Occipital lobe (tissue), 2 donors: ENCODE data around the gene CNKSR3. TPM values are rescaled to one million over a fixed set of nuclear protein-coding genes. Genes with fewer than 3 reads are reported as not detected.
A peak's percentile ranks its signal among the peaks of the same experiment; 100 is the strongest.
"Not testable (repeated sequence)": the region's sequence is repeated elsewhere in the genome, so short reads cannot be mapped to it uniquely, and the experiment has no call there.

Experiments used
- DNase-seq: peaks from one replicate; lab custom pipeline; 2025; lab: John Stamatoyannopoulos, UW
- total RNA-seq: library from RNA; depleted of rRNA; stranded (reverse); fragments of >200 nt; gene quantifications from one replicate; pipeline ENCODE4 v1.2.3, GENCODE V29; 2014

The CNKSR3 gene
- total RNA-seq = 3.0 TPM

DNA sequence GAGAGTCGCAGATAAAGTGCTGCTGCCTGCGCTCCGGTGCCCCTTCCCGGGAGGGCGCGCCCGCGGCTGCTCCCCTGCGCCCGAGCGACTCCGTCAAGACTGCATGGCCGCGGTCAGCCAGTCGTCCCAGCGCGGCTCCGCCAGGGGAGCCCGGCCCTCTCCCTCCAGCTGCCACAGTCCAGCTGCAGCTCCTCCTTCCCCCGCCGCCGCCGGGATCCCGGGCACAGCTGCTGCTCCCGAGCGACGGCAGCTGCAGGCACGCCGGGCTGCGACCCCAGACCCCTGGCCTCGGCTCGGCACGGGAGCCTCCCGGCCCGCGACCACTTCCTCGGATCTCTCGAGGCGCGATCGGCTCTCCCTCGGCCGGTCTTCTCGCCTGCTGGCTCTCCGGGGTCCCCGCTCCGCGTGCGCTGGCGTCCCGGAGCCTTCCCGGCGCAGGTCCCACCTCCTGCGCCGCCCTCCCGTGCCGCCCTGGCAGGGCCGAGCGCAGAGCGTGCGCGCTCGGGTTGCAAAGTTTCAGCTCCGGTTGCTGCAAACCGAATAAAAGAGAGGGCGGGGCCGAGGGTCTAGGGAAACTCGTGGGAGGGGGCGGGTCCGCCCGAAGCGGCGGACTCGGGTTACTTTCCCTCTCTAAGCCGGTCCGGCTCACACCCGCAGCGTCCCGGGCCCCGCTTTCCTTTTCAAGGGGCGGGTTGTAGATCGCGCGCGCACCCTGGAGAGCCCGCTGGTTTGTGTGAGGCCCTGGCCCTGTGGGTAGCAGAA is at the start of gene CNKSR3:
Gene CNKSR3 (minus strand): TSS at position 542 of the 762 bp plus-strand sequence. CDS start 571 bp downstream, outside the sequence.
- DNase-seq = peak; percentile 53

DNA sequence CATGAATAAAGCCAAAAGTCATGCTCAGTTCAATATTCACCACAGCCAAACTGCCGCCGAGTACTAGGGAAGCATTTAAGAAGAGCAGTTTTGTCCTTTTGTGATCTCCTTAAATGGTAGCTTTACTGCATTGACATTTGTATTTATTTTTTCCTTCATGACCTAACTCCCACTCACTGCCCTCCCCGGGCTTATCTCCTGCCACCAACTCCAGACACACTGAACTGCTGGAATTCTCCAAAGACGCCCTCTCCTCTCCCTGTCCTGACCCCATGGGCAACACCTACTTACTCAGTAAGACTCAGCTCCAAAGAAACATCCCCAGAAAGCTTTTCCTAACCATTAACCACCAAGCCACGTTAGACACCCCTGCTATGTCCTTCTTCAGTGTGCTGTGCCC is 48.5 kb upstream of the CNKSR3 start:
- no peak for DNase-seq

DNA sequence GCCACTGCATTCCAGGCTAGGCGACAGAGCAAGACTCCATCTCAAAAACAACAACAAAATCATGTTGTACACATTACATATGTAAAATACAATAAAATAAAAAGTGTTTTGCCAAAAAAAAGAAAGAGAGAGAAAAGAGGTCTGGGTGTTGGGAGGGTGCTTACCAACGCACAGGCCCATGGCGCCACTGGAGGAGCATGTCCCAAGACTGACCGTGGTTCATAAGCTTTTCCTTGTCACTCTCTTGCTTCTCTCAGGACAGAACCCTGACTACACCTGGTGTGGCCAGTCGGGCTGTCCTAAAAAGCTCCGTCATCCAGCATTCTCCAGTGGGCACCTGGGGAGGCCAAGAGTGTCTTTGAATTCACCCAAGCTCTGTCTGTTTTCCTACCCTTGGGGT is 48.0 kb upstream of the CNKSR3 start:
- DNase-seq = no peak

DNA sequence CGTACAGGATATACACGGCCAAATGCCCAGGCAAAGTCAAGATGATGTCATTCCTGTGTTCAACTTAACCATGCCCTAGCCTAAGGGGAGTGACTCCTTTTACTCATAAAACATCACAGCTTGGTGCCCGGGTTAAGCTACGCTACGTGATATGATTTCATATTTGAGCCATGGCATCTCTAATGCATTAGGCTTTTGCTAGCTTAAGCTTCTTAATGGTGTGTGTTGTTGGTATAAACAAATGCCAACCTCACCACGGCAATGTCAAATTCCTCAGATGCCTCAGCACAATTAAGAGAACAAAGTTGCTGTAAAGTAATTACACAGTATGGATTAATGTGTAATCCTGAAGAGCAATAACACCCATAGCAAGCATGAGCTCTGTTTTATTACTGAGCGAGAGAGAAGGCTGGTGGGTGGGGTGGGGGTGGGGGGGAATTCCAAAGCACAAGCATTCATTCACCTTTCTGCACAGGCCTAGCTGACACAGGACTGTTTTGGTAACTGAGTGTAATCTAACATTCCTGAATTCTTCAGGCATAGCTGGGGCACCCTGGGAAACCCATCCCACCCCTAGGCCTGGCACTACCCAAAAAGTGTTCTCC is 44.7 kb upstream of the CNKSR3 start:
- no peak for DNase-seq

DNA sequence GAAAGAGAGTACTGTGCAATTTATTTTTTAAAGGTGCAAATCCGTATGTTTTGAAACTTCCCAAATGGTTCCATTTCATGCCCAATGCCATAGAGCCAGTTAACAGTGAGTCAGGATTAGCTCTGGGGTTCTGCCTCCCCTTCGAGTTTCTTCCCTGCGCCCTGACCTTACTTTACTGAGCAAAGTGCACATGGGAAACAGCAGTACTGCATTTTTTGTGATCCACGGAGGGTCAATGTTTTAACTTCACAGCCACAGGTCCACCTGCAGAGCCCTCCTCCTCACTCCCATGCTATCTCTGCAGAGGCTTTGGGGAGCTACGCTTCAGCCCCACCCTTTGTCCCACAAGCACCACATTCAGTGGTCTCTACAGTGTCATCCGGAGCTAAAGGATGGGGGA is 44.0 kb upstream of the CNKSR3 start:
- no peak for DNase-seq

DNA sequence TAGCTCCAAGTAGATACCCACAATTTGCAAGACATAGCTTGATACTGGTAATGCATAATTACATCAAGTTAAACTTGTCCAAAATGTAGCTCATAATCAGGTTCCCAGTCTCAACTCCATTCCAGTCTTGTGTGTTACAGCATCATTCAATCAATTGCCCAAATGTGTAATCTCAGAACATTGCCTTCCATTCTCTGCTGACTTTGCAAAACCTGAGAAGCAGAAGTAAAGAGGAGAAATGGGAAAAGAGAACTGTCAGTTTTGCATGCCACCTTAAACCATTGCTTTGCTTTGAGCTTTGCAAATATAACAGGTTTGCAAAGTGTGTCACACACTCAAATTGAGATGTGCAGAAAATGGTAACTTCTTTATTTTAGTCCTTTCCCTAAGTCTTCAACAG is 40.3 kb upstream of the CNKSR3 start:
- no peak for DNase-seq

DNA sequence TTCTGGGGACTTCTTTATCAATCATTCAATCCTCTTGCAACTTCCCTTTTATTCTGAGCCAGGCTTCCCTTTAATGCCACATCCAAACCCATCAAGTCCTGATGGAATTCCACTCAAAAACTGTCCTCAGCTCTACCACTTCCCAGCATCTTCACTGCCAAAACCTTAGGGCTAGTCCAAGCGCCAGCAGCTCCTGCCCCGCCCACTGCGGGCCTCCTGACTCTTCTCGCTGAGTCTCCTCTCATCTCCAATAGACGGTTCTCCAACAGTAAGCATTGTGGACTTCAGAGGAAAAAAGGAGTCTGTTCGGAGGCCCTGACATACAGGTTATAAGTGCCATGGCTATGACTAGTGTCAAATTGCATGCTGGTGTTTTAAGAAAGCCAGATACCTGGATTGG is 38.7 kb upstream of the CNKSR3 start:
- DNase-seq = no peak

DNA sequence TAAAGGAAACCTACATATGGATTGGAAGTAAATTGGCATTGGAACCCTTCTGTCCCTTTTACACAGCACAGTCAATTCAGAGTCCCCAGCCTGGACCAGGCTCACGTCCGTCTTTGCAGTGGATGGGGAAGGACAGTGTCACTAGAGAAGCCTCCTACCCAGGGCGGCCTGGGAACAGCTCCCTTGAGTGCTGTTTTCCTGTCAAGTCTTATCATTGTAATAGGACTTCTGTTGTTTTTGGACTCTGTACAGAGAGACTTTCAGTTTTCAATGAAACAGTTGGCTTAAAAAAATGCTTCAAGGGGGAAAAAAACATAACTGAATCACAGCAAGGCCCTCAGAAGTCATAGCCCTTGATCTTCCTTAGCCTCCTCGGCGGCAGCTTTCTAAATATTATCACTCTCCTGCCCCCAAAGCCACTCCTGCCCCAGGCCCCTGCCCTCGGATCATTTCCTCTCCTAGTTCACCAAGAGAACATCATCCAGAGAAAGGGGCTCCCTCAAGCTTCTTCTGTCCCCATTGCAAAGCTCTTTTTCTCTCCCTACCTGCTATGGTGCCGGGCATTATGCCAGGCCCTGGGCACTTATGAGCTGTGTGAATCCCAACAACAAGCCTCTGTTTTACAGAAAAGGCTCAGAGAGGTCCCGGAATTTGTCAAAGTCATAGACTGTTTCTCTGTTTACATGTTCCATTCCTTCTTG is 37.8 kb upstream of the CNKSR3 start:
- no peak for DNase-seq

DNA sequence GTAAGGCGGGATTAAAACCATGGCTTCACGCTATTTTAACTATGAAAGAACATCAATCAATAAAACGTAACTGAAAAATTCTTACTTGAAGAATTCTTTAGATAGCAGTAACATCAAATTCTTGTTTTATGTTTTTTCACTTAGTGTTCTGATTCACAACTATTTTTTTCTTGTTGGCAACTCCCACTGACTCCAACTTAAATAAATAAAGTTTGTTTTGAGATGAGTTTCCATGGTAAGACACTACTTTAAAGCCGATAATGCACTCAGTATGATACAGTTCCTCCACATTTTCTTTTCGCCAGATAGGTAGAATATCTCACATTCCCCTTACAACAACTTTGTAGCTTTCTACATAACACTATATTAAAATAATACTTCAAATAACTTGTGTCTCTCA is 33.1 kb upstream of the CNKSR3 start:
- no peak for DNase-seq

DNA sequence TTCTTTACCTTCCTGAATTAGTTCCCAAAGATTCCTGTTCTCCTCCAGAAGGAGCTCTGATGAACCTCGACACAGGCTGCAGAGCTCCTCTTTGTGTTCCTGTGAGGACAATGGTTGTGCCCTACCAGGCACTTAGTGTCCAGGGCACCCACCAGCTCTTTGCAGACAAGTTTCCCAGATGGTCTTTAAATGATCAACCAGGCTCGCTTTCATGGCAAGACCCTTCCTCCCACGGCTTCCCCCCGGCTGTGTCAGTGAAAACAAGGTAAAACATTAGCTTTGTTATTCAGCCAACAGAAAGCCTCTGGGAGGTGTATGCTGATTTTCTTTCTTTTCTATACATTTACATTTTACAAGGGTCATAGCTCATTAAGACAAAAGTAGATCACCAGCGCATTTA is 32.3 kb upstream of the CNKSR3 start:
- DNase-seq = no peak

DNA sequence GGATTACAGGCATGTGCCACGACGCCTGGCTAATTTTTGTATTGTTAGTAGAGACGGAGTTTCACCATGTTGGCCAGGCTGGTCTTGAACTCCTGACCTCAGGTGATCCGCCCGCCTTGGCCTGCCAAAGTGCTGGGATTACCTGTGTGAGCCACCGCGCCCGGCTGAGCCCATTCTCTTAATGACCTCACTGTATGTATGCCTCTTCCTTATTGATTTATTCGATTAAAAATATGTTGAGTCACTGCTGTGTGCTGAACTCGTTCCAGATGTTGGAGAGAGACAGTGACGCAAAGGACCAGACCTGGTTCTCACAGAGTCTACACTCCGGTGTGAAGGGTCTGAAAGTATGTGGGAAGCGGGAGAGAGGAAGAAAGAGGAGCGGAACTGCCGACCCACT is 31.4 kb upstream of the CNKSR3 start:
- not testable (repeated sequence) for DNase-seq

DNA sequence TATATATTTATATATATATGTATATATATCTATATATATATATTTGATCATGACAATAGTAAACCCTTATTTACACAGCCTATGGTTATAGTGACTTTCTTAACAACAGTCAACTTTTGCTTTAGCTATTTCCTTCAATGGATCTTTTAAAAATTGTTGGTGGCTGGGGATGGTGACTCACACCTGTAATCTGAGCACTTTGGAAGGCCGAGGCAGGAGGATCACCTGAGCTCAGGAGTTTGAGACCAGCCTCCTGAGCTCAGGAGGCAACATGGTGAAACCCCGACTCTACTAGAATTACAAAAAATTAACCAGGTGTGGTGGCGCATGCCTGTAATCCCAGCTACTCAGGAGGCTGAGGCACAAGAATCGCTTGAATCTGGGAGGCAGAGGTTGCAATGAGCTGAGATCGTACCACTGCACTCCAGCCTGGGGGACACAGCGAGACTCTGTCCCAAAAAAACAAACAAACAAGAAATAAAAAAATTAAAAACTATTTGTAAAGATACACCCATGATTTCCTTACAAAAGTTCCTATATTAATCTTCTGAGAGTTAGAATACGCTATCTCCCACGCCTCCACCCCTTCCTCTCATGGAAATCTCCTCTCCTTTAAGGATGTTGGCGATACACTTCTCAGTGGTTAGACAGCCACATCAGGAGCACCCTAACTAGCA is 29.2 kb upstream of the CNKSR3 start:
- no peak for DNase-seq

DNA sequence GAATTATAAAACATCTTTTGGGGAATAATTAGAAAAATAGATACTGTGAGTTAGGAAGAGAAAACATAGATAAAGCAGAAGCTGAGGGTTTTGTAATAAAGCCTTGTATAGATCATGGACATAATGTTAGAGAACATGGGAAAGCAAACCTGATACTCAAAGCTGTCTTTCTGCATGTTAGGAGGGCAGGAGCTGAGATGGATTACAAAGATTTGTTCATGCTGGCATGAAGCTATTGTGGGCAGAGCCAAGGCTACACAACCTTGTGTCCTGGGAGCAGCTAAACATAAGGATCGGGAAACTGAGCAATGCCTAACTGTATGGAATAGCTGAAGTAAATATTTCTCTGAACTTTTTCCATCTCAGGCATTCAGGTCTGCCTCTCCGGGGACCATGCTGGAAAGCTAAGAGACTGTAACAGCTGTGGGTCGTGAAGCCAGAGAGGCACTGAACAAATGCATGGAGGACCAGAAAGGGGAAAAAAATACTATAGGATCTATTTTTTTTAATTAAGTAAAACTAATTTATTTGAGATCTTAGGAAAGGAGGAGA is 28.2 kb upstream of the CNKSR3 start:
- DNase-seq = no peak

DNA sequence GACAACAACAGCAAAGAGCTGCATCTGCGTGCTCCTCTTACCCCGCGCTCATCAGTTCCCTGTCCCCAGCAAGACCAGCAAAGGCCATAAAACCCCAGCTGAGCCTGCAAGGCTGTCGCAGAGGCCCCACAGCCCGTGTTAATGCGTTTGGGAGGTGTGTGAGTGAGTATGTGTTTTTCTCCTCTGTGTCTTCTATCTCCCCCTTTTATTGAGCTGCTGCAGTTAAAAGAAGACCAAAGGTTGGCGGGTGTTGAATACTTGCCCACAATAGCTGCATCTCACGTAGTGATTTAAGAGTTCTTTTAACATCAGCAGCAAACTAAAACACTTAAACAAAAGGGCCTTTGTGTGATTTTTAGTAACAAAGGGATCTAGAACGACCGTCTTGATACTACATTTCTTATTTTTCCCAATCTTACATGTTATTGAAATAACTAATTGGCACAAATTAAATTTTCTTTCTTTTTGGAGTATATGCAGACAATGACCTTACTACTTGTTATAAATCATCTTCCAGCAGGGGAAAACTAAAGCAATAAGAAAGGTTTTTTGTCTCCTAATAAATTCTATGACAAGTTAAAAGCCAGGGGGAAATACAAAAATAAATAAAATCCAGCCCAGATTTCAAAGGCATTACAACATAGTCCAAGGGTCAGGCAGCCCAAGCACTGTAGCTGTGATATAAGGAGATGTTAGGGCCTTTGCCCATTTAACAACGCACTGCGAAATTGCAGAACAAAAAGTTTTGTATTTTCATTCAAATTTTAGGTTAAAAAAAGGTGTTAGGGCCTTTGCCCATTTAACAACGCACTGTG is 27.2 kb upstream of the CNKSR3 start:
- DNase-seq = no peak

DNA sequence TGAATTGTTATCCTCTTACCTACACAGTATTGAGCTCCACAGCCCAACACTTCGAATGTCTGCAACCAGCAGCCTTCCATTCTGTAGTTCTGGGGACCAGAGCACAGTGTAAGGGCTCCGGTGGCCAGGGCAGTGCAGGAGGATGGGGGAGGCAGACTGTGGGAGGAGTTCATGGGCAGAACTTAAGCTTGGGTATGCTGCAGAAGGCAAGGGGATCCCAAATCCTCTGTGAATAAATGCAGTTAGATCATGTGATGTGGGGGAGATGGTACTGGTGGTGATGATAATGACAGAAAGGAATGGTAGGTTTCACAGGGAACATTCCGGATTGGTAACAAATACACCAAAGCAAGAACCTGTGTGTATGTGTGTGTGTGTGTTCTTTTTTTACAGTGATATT is 26.5 kb upstream of the CNKSR3 start:
- DNase-seq = no peak

DNA sequence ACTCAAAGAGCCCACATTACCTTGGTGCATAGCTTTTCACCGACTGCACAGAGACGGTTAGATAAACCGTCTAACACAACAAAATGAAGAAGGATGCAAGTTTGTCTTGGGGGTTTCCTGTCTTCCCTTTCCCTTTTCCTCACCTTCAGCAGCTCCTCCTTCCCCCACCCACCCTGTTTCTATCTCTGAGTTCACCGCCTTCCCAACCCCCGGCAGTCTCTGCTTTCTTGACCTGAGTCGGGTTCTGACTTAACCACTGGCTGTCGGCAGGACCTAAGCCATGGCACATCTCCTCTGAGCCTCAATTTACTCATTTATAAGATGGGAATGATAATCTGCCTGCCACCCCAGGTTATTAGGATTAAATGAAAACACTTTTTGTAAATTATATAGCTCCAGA is 25.8 kb upstream of the CNKSR3 start:
- no peak for DNase-seq

DNA sequence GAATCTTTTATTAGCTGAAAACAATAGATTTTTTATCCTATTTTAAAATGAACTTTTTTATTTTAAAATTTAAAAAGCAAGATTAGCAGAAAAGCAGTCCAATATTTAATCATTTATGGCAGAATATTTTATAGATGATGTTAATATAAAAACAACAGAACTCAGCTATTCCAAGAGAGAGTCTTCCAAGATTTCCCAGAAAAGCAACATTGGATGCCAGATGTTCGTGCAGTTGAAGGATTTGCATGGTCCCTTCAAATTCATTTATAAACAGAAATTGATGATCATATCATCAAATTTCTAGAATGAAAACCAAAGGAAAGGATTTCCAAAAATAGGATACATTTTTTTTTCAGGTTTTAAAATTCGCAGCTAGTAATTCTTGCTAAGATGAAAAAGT is 25.4 kb upstream of the CNKSR3 start:
- DNase-seq = no peak

DNA sequence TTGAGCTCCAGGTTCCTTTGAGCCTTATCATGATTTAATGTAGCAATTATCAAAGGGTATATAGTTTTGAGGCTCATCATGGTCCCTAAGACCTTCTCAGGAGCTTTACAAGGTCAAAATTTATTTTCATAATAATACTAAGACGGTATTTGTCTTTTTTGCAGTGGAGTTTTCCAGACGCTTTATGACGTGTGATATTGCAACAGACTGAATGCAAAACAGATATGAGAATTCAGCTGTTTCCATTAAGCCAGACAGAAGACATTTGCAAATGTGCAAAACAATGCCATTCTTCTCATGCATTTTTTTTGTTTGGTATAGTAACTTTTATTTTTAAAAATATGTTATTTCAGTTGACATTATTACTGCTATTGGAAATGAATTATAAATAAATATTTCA is 24.7 kb upstream of the CNKSR3 start:
- no peak for DNase-seq

DNA sequence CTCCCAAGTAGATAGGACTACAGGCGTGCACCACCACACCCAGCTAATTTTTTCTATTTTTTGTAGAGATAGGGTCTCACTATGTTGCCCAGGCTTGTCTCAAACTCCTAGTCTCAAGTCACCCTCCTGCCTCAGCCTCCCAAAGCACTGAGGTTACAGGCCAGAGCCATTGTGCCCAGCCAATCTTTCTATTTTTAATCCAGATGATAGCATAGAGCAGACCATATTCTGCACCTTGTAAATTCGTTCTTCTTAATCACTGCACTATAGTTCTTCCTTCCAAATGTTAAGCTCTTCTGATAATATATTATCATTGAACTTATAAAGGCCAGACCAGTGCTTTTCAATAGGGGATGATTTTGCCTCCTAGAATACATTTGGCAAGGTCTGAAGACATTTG is 24.0 kb upstream of the CNKSR3 start:
- DNase-seq = no peak

DNA sequence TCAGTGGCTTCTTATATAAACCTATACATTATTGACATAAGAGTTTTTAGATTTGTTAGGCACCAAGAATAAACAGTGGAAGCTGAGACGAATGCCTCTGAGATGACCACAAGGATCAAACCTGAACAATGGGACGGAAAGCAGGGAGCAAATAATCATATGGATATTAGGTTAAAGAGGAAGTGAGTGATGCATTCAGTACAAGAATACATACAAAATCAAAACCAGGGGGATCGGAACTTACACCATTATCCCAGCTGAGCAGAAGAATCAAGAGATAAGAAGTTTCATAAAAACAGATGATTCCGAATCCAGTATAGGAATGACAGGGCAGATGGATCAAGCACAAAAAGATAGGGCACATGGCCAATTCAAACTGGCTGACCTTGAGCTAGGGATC is 21.9 kb upstream of the CNKSR3 start:
- no peak for DNase-seq

DNA sequence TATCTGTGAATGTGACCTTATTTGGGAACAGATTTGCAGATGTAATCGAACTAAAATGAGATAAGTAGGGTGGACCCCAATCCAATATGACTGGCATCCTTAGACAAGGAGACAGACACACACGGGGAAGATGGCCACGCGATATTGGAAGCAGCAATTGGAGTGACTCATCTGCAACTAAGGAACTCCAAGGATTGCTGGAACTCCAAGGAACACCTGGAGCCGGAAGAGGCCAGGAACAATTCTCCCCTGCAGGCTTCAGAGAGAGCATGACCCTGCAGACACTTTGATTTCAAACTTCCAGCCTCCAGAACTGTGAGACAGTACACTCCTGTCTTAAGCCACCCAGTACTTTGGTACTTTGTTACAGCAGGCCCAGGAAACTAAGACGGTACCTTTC is 19.5 kb upstream of the CNKSR3 start:
- no peak for DNase-seq
